SK-N-MC (cell line): ENCODE results near the gene SNX18.

ENCODE experiments used
- EZH2 ChIP-seq: fragments of 200-600 bp; sonication (generic); IDR thresholded peaks from one replicate; pipeline ENCODE4 v1.6.1; 2017; ENCODE audit warnings: antibody characterized with exemption
- FOXP2 ChIP-seq: optimal IDR thresholded peaks from 2 replicates; pipeline ENCODE3; 2011; ENCODE audit warnings: mild to moderate bottlenecking, moderate library complexity; ENCODE audit not compliant: insufficient read depth; ENCODE audit errors: extremely low read length, control extremely low read depth
- POLR2AphosphoS5 ChIP-seq: IDR thresholded peaks from 2 replicates; pipeline ENCODE4 v1.6.1; 2012; ENCODE audit warnings: mild to moderate bottlenecking, low read depth, low read length, borderline replicate concordance

DNA sequence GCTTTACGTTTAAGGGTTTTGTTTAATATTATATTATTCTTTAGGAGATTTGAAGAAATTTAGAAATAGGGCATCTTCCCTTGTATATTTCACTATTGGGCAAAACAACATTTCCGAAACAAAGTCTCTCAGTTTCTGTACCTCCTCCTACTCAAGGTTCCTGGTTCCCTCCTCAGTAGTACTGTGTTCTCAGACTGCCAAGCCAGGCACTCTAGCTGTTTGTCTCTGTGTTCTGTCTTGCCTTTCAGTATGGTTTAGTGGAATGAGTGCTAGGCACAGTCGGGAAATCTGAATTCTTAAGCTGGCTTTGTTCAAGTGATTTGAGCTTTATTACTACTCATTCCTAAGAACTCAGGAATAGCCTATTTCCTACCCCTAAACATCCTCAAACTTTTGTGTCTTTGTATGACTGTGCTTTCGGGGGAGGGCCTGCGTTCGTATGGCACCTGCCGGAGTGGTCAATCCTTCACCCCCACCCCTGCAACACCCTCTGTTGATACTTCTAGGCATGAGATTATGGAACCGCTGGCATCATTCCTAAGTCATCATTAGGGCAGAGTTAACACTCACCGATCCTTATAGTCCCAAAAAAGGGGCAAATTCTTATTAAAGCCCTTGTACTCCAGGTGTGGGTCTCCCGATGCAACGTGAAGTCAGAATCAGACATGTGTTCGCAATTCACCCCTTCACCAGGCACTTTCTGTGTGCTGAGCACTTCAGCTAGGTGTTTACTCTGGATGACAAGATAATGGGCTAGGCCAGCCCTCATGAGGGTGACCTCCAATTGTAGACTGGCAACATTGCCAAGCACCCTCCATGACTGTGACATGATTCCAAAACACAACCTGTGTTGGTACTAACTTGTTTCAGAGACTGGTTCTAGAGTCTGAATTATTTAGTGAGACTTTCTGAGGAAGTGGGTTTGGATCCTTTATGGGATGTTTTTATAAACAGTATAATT, 24.5 kb downstream of the SNX18 start:
- TF ChIP-seq EZH2 (no peak), POLR2AphosphoS5 (no peak), FOXP2 (no peak)
